ENCODE data around the gene PLXNA4.

The PLXNA4 gene

GRCh38 chr7:132578050-132578370 is 1.7 kb upstream of the PLXNA4 start:
- TF ChIP-seq, protein P1, sequence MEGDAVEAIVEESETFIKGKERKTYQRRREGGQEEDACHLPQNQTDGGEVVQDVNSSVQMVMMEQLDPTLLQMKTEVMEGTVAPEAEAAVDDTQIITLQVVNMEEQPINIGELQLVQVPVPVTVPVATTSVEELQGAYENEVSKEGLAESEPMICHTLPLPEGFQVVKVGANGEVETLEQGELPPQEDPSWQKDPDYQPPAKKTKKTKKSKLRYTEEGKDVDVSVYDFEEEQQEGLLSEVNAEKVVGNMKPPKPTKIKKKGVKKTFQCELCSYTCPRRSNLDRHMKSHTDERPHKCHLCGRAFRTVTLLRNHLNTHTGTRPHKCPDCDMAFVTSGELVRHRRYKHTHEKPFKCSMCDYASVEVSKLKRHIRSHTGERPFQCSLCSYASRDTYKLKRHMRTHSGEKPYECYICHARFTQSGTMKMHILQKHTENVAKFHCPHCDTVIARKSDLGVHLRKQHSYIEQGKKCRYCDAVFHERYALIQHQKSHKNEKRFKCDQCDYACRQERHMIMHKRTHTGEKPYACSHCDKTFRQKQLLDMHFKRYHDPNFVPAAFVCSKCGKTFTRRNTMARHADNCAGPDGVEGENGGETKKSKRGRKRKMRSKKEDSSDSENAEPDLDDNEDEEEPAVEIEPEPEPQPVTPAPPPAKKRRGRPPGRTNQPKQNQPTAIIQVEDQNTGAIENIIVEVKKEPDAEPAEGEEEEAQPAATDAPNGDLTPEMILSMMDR (IDR thresholded peaks at IDR 0.05), result no peak

DNA sequence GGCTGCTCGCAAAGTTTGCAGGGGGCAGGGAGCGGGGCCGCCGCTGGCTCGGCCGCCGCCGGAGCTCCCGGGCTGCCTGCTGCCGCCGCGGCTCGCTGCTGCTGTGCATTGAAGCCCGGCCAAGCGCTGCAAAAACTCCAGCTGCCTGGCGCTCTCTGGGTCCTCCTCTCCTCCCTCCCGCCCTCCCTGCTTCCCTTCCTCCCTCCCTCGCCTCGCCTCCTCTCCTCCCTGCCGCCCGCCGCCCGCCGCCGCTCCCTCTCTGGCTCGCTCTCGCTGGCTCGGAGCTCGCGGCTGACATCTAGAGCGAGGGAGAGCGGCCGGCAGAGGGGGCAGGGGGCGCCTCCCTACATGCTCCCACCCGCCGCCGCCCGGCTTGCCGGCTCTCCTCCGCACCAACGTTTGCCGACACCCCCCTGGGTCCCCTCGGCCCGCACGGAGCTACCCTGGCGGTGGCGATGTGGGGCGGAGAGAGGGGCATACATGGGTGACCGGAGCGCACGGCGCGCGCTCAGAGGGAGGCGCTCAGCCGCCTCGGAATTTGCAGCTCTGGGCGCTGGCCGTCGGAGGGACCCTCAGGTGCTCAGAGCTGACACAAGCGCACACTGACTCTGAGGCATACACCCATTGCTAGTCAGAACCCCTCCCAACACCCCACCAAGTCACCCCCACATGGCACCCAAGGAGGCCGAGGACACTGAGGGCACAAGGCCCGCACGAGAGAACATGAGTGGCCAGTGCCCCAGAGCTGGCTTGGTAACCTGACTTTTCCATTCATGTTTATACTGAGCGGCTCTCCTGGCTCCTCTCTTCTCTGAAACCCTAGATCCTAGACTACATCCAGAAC is 1.2 kb upstream of the PLXNA4 start:
- TF ChIP-seq, protein P1 (IDR thresholded peaks at IDR 0.05), result no peak

GRCh38 chr7:132576721-132577085 is 433 bp upstream of the PLXNA4 start:
- TF ChIP-seq, protein P1 (IDR thresholded peaks at IDR 0.05), result no peak

GRCh38 chr7:132575419-132575981 is 770 bp downstream of the PLXNA4 start:
- TF ChIP-seq, protein P1 (IDR thresholded peaks at IDR 0.05), result peak; percentile 23; the same call in 1 of the 2 replicates

- TF ChIP-seq, protein P1 (IDR thresholded peaks at IDR 0.05), result no peak
These were observed 2.0 kb downstream of the PLXNA4 start for GRCh38 chr7:132574223-132574622.

- TF ChIP-seq, protein P1 (IDR thresholded peaks at IDR 0.05), result no peak
These were observed 2.9 kb downstream of the PLXNA4 start for GRCh38 chr7:132573251-132573955.

- TF ChIP-seq, protein P1 (IDR thresholded peaks at IDR 0.05), result no peak
These were observed 3.7 kb downstream of the PLXNA4 start for GRCh38 chr7:132572526-132572925.

Data from LNCAP (cell line).